Mesendoderm (in vitro differentiated cells): Measurements from ENCODE around the gene TMEM263.

Source experiments
- DNase-seq: peaks from one replicate; pipeline ENCODE4 v3.0.0; 2013
- H2AK5ac ChIP-seq: 2 replicates; pipeline ENCODE4 v1.6.1; 2013; ENCODE audit warnings: low read length, inconsistent platforms
- H2BK120ac ChIP-seq: 2 replicates; pipeline ENCODE4 v1.6.1; 2013; ENCODE audit warnings: low read depth, mild to moderate bottlenecking, low read length, moderate library complexity, mixed read lengths
- H2BK15ac ChIP-seq: replicated peaks from 2 replicates; pipeline ENCODE4 v1.6.1; 2013; ENCODE audit warnings: low read depth, mild to moderate bottlenecking, moderate library complexity
- H2BK5ac ChIP-seq: 2 replicates; pipeline ENCODE4 v1.6.1; 2013; ENCODE audit warnings: low read length, inconsistent platforms
- H3K18ac ChIP-seq: 2 replicates; pipeline ENCODE4 v1.6.1; 2013; ENCODE audit warnings: mild to moderate bottlenecking, low read length, mixed read lengths
- H3K23ac ChIP-seq: one replicate; pipeline ENCODE4 v1.6.1; 2013; ENCODE audit warnings: low read length
- H3K27ac ChIP-seq: 2 replicates; pipeline ENCODE4 v1.5.1; 2013; ENCODE audit warnings: low read depth, mild to moderate bottlenecking, inconsistent platforms, low read length, moderate library complexity
- H3K27me3 ChIP-seq: 2 replicates; pipeline ENCODE4 v1.6.1; 2013; ENCODE audit warnings: low read length, control low read depth, mild to moderate bottlenecking, inconsistent platforms; ENCODE audit not compliant: insufficient read depth, poor library complexity
- H3K36me3 ChIP-seq: 2 replicates; pipeline ENCODE4 v1.6.1; 2013; ENCODE audit warnings: low read length, inconsistent platforms; ENCODE audit not compliant: control insufficient read depth, insufficient read depth
- H3K4ac ChIP-seq: one replicate; pipeline ENCODE4 v1.6.1; 2013; ENCODE audit warnings: low read depth, mild to moderate bottlenecking, low read length, moderate library complexity
- H3K4me1 ChIP-seq: 2 replicates; pipeline ENCODE4 v1.6.1; 2013; ENCODE audit warnings: low read depth, low read length, inconsistent platforms; ENCODE audit not compliant: control insufficient read depth
- H3K4me2 ChIP-seq: 2 replicates; pipeline ENCODE4 v1.6.1; 2013; ENCODE audit warnings: low read length
- H3K4me3 ChIP-seq: 2 replicates; pipeline ENCODE4 v1.5.1; 2013; ENCODE audit warnings: mild to moderate bottlenecking, low read length
- H3K56ac ChIP-seq: one replicate; pipeline ENCODE4 v1.6.1; 2013; ENCODE audit warnings: low read length
- H3K79me1 ChIP-seq: 2 replicates; pipeline ENCODE4 v1.6.1; 2013; ENCODE audit warnings: low read length, inconsistent platforms
- H3K79me2 ChIP-seq: 2 replicates; pipeline ENCODE4 v1.6.1; 2013; ENCODE audit warnings: mild to moderate bottlenecking, low read length; ENCODE audit not compliant: control insufficient read depth, insufficient read depth
- H3K9ac ChIP-seq: 2 replicates; pipeline ENCODE4 v1.6.1; 2013; ENCODE audit warnings: low read length, inconsistent platforms
- H4K5ac ChIP-seq: one replicate; pipeline ENCODE4 v1.6.1; 2013; ENCODE audit warnings: low read length
- H4K8ac ChIP-seq: one replicate; pipeline ENCODE4 v1.6.1; 2013; ENCODE audit warnings: low read depth, mild to moderate bottlenecking, control low read depth, low read length, moderate library complexity
- WGBS: extraction: QIAGEN DNeasy Blood & Tissue Kit; methylation state at CpG from one replicate; pipeline ENCODE4 v1.1.7; 2013; ENCODE audit warnings: low lambda C conversion rate, missing lambda C conversion rate; ENCODE audit not compliant: insufficient coverage; ENCODE audit errors: extremely low coverage; 5-methylcytosine and 5-hydroxymethylcytosine counted together

Gene TMEM263

GRCh38 chr12:106962286-106962685 is 6.6 kb downstream of the TMEM263 start:
- WGBS: no CpG with 5 or more reads among the region's 3 CpGs
- Histone ChIP-seq H3K27ac (no peak overlapping the region), H3K9ac (no peak overlapping the region), H2BK5ac (no peak overlapping the region), H4K8ac (no peak overlapping the region), H3K79me1 (peaks cover 8% of the 10 kb centered on the region), H3K27me3 (no peaks in the 10 kb centered on the region), H3K56ac (no peak overlapping the region), H3K36me3 (no peaks in the 10 kb centered on the region), H3K79me2 (peaks cover 4% of the 10 kb centered on the region), H3K4me1 (no peaks in the 10 kb centered on the region), H4K5ac (no peak overlapping the region), H2BK15ac (no peak overlapping the region), H3K4me2 (no peak overlapping the region), H3K4me3 (no peak overlapping the region), H2AK5ac (no peak overlapping the region), H3K23ac (no peak overlapping the region), H3K18ac (no peak overlapping the region), H3K4ac (no peak overlapping the region), H2BK120ac (no peak overlapping the region)
- no peak for DNase-seq

DNA sequence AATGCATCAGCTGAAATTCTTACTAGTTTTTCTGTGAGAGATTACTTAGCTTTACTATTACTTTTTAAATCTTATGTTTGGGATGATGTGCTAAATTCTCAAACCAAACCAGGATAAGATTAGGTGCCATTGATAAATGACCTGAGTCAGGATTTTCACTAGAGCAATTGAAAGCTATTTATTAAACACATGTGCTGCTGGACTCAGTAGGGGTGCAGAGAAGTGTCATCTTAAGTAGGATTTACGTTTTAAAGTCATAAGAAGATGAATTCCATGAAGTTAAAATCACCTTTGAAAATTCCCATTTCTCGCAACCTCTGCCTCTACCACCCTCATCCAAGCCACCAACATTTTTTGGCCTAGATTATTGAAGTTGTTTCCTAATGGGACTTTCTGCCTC is 8.8 kb downstream of the TMEM263 start:
- Histone ChIP-seq H3K4me1 (no peaks in the 10 kb centered on the region), H3K9ac (no peak overlapping the region), H3K27me3 (no peaks in the 10 kb centered on the region), H2BK120ac (no peak overlapping the region), H3K23ac (no peak overlapping the region), H3K4ac (no peak overlapping the region), H3K27ac (no peak overlapping the region), H4K5ac (no peak overlapping the region), H3K18ac (no peak overlapping the region), H3K4me2 (no peak overlapping the region), H2BK15ac (no peak overlapping the region), H3K79me1 (peaks cover 5% of the 10 kb centered on the region), H4K8ac (no peak overlapping the region), H3K36me3 (no peaks in the 10 kb centered on the region), H2BK5ac (no peak overlapping the region), H3K79me2 (peaks cover 2% of the 10 kb centered on the region), H2AK5ac (no peak overlapping the region), H3K4me3 (no peak overlapping the region), H3K56ac (no peak overlapping the region)
- no peak for DNase-seq
- WGBS: no CpG with 5 or more reads among the region's 2 CpGs

- H2AK5ac ChIP-seq: no peak overlapping the region
- H3K79me1 ChIP-seq: no peaks in the 10 kb centered on the region
- DNase-seq: no peak
- peaks cover 2% of the 10 kb centered on the region for H3K36me3 ChIP-seq
- no peaks in the 10 kb centered on the region for H3K79me2 ChIP-seq
- H2BK15ac ChIP-seq: no peak overlapping the region
- H2BK5ac ChIP-seq: no peak overlapping the region
- no peak overlapping the region for H3K56ac ChIP-seq
- WGBS: no CpG with 5 or more reads among the region's 2 CpGs
- H3K4ac ChIP-seq: no peak overlapping the region
- no peak overlapping the region for H4K5ac ChIP-seq
- H2BK120ac ChIP-seq: no peak overlapping the region
- no peak overlapping the region for H3K18ac ChIP-seq
- no peak overlapping the region for H3K27ac ChIP-seq
- no peak overlapping the region for H3K9ac ChIP-seq
- H3K27me3 ChIP-seq: no peaks in the 10 kb centered on the region
- H3K4me1 ChIP-seq: no peaks in the 10 kb centered on the region
- H3K4me3 ChIP-seq: no peak overlapping the region
- no peak overlapping the region for H3K23ac ChIP-seq
- no peak overlapping the region for H3K4me2 ChIP-seq
- no peak overlapping the region for H4K8ac ChIP-seq
Observed at GRCh38 chr12:106971065-106971464, 15.4 kb downstream of the TMEM263 start.

DNA sequence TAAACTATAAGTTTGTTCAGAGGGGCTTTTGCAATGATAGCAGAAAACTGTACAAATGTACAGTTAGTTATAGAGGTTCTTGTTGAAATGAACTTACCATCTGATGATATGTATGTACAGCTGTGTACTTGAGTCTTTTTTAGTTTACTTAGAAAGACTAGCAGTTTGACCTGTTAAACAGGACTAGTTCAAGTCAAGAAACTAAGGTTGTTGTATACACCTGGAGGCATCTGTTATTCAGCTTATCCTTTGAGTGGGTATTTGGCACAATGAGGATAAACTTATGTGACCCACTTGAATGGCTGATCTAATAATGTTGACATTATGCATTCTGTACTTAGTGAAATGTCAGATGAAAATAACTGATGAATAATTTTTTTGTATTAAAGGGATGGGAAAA is 17.8 kb downstream of the TMEM263 start:
- Histone ChIP-seq H3K27me3 (no peaks in the 10 kb centered on the region), H3K27ac (no peak overlapping the region), H3K4me1 (no peaks in the 10 kb centered on the region), H4K5ac (no peak overlapping the region), H3K9ac (no peak overlapping the region), H2BK5ac (no peak overlapping the region), H3K36me3 (peaks cover 2% of the 10 kb centered on the region), H3K23ac (no peak overlapping the region), H3K4ac (no peak overlapping the region), H3K18ac (no peak overlapping the region), H3K79me2 (no peaks in the 10 kb centered on the region), H3K79me1 (no peaks in the 10 kb centered on the region), H3K4me2 (no peak overlapping the region), H2BK15ac (no peak overlapping the region), H3K56ac (no peak overlapping the region), H4K8ac (no peak overlapping the region), H3K4me3 (no peak overlapping the region), H2AK5ac (no peak overlapping the region), H2BK120ac (no peak overlapping the region)
- no peak for DNase-seq

DNA sequence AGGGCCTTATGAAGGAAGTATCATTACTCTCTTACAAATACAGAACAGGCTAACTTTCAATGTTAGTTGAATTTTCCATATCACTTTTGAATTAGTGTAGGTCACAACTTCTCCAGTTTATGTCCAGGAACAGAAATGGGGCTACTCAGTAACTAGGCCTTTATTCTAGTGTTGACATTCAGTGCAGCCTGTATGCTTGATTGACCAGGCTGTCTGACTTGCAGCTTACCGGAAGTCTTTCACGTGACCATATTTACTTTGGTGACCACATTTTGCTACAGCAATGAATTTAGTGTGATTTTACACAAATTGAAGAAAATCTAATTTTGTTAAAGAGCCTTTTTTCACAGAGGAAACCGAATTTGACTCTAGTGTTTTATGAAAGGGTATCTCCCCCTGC is 18.8 kb downstream of the TMEM263 start:
- no peak overlapping the region for H4K8ac ChIP-seq
- peaks cover 2% of the 10 kb centered on the region for H3K36me3 ChIP-seq
- H3K27ac ChIP-seq: no peak overlapping the region
- no peak overlapping the region for H3K4me3 ChIP-seq
- H4K5ac ChIP-seq: no peak overlapping the region
- no peak overlapping the region for H3K4me2 ChIP-seq
- H3K23ac ChIP-seq: no peak overlapping the region
- no peaks in the 10 kb centered on the region for H3K4me1 ChIP-seq
- no peak for DNase-seq
- H3K18ac ChIP-seq: no peak overlapping the region
- H3K9ac ChIP-seq: no peak overlapping the region
- WGBS: no CpG with 5 or more reads among the region's 3 CpGs
- H3K79me2 ChIP-seq: no peaks in the 10 kb centered on the region
- no peak overlapping the region for H2BK5ac ChIP-seq
- no peaks in the 10 kb centered on the region for H3K27me3 ChIP-seq
- H2AK5ac ChIP-seq: no peak overlapping the region
- H3K56ac ChIP-seq: no peak overlapping the region
- H3K4ac ChIP-seq: no peak overlapping the region
- H2BK15ac ChIP-seq: no peak overlapping the region
- H2BK120ac ChIP-seq: no peak overlapping the region
- H3K79me1 ChIP-seq: no peaks in the 10 kb centered on the region

DNA sequence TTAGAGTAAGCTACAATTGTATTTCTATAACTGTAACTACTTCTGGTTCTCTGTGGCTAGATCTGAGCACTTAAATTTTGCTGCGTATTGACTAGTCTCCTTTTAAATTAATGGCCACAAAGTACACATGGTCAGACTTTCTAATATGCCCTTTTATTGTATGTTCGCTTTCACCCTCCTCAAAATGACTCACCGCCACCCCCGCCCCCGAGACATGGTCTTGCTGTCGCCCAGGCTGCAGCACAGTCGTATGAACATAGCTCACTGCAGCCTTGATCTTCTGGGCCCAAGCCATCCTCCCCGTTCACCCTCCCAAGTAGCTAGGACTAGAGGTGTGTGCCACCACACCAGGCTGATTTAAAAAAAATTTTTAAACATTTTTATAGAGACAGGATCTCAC is 19.4 kb downstream of the TMEM263 start:
- Histone ChIP-seq H4K8ac (no peak overlapping the region), H3K9ac (no peak overlapping the region), H3K4ac (no peak overlapping the region), H3K18ac (no peak overlapping the region), H3K4me2 (no peak overlapping the region), H3K36me3 (peaks cover 2% of the 10 kb centered on the region), H3K27me3 (no peaks in the 10 kb centered on the region), H3K79me1 (no peaks in the 10 kb centered on the region), H4K5ac (no peak overlapping the region), H3K56ac (no peak overlapping the region), H3K4me3 (no peak overlapping the region), H3K23ac (no peak overlapping the region), H2BK120ac (no peak overlapping the region), H2BK5ac (no peak overlapping the region), H3K4me1 (no peaks in the 10 kb centered on the region), H2BK15ac (no peak overlapping the region), H3K79me2 (no peaks in the 10 kb centered on the region), H2AK5ac (no peak overlapping the region), H3K27ac (no peak overlapping the region)
- DNase-seq: no peak
- WGBS: no CpG with 5 or more reads among the region's 8 CpGs
